NCI-H187 (cell line): Measurements from ENCODE around the gene NBPF11.
A peak's percentile ranks its signal among the peaks of the same experiment; 100 is the strongest.
"Not testable (repeated sequence)": the region's sequence is repeated elsewhere in the genome, so short reads cannot be mapped to it uniquely, and the experiment has no call there.

Experiments used
- DNase-seq, 2 experiments: peaks; one replicate each; lab custom pipeline; 2025; lab: John Stamatoyannopoulos, UW

Gene NBPF11

GRCh38 chr1:148151911-148152656 lies at the start of gene NBPF11:
Gene NBPF11, minus strand, starts transcription at chr1:148152281. Its CDS starts 25,278 bp downstream, at chr1:148127003.
- DNase-seq = peak; percentile 64 to 90

GRCh38 chr1:148197396-148197795 lies 45.3 kb upstream of the NBPF11 start:
- DNase-seq = not testable (repeated sequence)

GRCh38 chr1:148196949-148197348 lies 44.9 kb upstream of the NBPF11 start:
- DNase-seq = not testable (repeated sequence)

GRCh38 chr1:148195115-148195514 lies 43.0 kb upstream of the NBPF11 start:
- not testable (repeated sequence) for DNase-seq

- DNase-seq = not testable (repeated sequence)
Observed at GRCh38 chr1:148188768-148189167, 36.7 kb upstream of the NBPF11 start.

GRCh38 chr1:148178682-148179081 lies 26.6 kb upstream of the NBPF11 start:
- DNase-seq = not testable (repeated sequence)

- DNase-seq = not testable (repeated sequence)
Observed at GRCh38 chr1:148175414-148175813, 23.3 kb upstream of the NBPF11 start.

GRCh38 chr1:148171995-148172394 lies 19.9 kb upstream of the NBPF11 start:
- DNase-seq = not testable (repeated sequence)

- no peak for DNase-seq
Observed at GRCh38 chr1:148166558-148167492, 14.7 kb upstream of the NBPF11 start.

- DNase-seq = no peak
Observed at GRCh38 chr1:148162363-148162762, 10.3 kb upstream of the NBPF11 start.

GRCh38 chr1:148161053-148161901 lies 9.2 kb upstream of the NBPF11 start:
- DNase-seq = no peak

GRCh38 chr1:148160343-148161052 lies 8.4 kb upstream of the NBPF11 start:
- no peak for DNase-seq

GRCh38 chr1:148160048-148160342 lies 7.9 kb upstream of the NBPF11 start:
- no peak for DNase-seq

- no peak for DNase-seq
Observed at GRCh38 chr1:148158341-148159003, 6.4 kb upstream of the NBPF11 start.

- DNase-seq = not testable (repeated sequence)
Observed at GRCh38 chr1:148157803-148158202, 5.7 kb upstream of the NBPF11 start.

- not testable (repeated sequence) for DNase-seq
Observed at GRCh38 chr1:148155494-148156275, 3.6 kb upstream of the NBPF11 start.

- not testable (repeated sequence) for DNase-seq
Observed at GRCh38 chr1:148152795-148153194, 714 bp upstream of the NBPF11 start.

GRCh38 chr1:148151371-148151819 lies 686 bp downstream of the NBPF11 start:
- DNase-seq = not testable (repeated sequence)

- not testable (repeated sequence) for DNase-seq
Observed at GRCh38 chr1:148150945-148151344, 1.1 kb downstream of the NBPF11 start.

- DNase-seq = not testable (repeated sequence)
Observed at GRCh38 chr1:148150014-148150413, 2.1 kb downstream of the NBPF11 start.
